GM12873 (cell line): Measurements from ENCODE around the gene MAP2K4.

Experiments used
- TF ChIP-seq, protein P1 (sequence below): IDR thresholded peaks from 2 replicates; pipeline ENCODE4 v1.5.1; 2012; ENCODE audit warnings: low read depth, mild to moderate bottlenecking, moderate library complexity, low read length, control low read depth; ENCODE audit not compliant: insufficient read depth; ENCODE audit errors: missing control alignments

MAP2K4 gene

DNA sequence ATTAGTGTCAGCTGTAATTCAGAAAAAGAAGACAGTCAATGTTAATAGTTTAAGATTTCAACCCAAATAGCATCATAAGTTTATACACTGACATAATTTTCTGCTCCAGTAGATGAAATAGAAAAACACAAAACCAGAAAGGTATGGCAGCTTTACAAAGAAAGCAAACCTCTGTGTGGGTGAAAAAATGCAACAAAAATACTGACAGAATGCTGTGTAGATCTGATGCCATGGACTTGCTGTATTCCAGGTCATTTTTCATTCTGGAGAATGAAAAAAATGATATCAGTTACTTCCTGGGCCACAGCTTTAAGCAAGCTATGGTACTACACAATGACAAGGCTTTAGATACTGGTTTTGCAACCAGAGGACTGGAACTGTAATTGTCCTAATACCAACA is 116.0 kb downstream of the MAP2K4 start:
- TF ChIP-seq, protein P1, sequence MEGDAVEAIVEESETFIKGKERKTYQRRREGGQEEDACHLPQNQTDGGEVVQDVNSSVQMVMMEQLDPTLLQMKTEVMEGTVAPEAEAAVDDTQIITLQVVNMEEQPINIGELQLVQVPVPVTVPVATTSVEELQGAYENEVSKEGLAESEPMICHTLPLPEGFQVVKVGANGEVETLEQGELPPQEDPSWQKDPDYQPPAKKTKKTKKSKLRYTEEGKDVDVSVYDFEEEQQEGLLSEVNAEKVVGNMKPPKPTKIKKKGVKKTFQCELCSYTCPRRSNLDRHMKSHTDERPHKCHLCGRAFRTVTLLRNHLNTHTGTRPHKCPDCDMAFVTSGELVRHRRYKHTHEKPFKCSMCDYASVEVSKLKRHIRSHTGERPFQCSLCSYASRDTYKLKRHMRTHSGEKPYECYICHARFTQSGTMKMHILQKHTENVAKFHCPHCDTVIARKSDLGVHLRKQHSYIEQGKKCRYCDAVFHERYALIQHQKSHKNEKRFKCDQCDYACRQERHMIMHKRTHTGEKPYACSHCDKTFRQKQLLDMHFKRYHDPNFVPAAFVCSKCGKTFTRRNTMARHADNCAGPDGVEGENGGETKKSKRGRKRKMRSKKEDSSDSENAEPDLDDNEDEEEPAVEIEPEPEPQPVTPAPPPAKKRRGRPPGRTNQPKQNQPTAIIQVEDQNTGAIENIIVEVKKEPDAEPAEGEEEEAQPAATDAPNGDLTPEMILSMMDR = no peak

DNA sequence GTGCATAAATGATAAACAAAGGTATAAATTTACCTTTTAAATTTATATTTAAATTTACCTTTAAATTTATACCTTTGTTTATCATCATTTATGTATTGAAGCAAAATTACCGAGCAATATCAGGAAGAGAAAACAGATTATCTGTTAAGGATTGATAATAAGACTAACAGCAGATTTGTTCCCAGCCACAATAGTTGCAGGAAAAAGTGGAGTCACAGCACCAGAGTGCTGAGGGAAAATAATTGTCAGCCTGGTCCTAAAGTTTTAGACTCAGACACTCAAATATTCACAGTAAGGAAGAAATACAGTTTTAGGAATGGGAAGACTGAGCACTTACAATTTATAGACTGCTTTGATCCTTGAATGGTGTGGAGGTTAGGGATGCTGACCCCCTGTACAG is 117.2 kb downstream of the MAP2K4 start:
- TF ChIP-seq, protein P1 = no peak

DNA sequence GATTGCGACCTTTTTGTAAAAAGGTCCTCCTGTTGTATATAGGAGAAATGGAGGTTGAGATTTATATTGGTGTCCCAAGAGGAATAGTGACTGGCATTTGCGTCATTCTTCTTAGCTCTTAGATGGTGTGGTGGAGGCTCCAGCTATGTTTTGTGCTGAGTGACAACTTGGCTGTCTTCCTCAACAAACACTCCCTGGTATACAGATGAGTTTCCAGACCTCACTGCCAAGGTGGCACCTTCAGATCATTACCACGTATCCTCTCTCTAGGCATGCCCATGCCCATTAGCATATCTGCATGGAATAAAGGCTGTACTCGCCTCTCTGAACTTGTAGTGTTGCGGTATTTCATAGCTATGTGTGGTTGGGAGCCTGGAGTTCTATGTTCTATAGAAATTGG is 120.0 kb downstream of the MAP2K4 start:
- TF ChIP-seq, protein P1 = no peak

DNA sequence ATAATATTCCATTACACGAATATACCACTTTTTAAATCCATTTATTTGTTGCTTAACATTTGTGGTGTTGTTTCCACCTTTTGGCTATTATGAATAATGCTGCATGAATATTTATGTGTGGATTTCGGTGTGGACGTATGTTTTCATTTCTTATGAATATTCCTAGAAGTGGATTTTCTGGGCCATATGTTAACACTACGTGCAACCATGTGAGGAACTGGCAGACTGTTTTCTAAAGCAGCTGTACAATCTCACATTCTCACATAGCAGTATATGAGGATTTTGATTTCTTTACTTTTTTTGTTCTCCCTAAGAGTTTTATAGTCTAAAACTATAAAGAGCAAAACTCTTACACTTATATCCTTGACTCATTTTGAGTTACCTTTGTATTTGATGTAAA is 143.4 kb downstream of the MAP2K4 start:
- TF ChIP-seq, protein P1 = no peak

DNA sequence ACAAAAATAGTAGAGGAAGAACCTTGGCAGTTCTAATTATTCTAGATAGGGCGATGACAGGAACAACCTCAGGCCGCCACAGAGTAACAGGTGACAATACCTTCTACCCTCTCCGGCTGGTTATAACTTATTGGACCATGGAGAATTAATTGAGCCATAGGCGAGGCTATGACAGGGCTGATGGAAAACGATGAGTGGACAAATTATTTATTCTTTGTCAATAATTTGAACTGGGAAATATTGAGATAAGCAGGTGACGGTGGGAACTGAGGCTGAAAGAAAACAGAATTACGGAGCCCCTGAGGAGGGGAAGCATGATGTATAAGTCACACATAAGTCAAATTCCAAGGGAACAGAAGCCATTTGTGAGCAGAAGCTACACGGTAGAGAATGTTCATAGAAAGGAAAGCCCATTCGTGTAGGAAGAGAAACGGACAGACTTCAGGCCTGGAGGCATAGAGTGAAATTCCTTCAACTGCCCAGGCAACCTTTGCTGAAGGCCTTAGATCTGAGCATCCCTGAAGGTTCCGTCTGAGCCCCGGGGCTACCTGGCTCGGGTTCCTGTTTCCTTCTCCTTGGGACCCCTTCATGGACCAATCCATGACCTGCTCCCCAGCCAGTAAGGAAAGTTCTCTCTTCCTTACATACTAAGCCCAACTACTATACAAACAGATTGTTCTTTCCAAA is 158.1 kb downstream of the MAP2K4 start:
- TF ChIP-seq, protein P1 = no peak

DNA sequence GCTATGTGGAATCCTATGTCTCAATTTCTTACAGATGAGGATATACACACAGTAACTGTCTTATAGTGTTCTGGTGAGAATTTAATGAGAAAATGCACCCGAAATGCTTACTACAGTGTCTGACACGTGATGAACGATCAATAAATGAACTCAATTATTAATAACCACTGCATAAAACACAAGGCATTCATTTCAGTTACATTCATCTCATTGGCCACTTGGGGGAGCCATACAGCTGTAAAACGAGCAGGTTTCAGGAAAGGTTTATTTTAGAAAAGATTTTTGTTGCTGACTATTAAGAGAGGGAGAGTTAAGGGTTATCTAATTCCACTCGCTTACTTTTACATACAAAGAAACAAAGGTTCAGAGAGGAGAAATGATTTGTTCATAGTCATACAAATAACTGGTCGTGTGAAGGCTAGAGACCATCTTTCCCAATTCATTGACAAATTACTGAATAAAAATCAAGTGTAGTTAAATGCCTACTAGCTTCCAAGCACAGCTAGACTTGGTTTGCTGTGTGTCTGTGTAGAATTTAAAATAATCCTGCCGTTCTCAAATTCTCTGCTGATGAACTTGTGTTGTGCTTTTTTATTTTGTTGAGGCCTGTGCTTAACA is 160.1 kb downstream of the MAP2K4 start:
- TF ChIP-seq, protein P1 = peak; percentile 67

DNA sequence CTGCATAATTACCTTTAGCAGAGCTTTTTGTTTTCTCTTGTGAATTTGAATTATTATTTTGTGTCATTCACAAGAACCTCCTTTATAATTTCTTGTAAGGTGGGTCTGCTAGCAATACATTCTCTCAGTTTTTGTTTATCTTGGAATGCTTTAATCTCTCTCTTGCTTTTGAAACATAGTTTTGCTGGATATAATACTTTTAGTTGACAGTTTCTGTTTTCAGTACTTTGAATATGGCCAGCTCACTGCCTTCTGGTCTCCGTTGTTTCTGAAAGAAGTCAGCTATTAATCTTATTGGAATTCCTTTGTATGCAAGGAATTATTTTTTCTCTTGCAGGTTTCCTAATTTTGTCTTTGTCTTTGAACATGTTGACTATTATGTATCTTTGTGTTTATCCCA is 167.0 kb downstream of the MAP2K4 start:
- TF ChIP-seq, protein P1 = no peak
